NT2/D1 (cell line): Measurements from ENCODE around the gene CMKLR1.

Experiments used
- YY1 ChIP-seq: IDR thresholded peaks from 2 replicates; pipeline ENCODE4 v1.6.1; 2011; ENCODE audit not compliant: insufficient read length, insufficient read depth
- ZNF274 ChIP-seq: IDR thresholded peaks from 2 replicates; pipeline ENCODE4 v1.6.1; 2011; ENCODE audit warnings: mild to moderate bottlenecking, low read depth, low read length

- no peak for TF ChIP-seq YY1
- no peak for TF ChIP-seq ZNF274
Observed at GRCh38 chr12:108277613-108278012, 61.5 kb downstream of the CMKLR1 start.
